Activated T-helper 9 cell treated with anti-CD3 and anti-CD28 coated beads, Interleukin-2, amount 50 U/mL, for 16 hours (primary cell): ENCODE measurements around the gene SKAP1.

Experiments used
- DNase-seq: peaks from one replicate; pipeline ENCODE4 v3.0.0-alpha.2; 2020; ENCODE audit warnings: low read depth

The SKAP1 gene

GRCh38 chr17:48173191-48173984 is 256.6 kb downstream of the SKAP1 start:
- no peak for DNase-seq

- DNase-seq: no peak
These were observed 260.1 kb downstream of the SKAP1 start for GRCh38 chr17:48169926-48170325.

GRCh38 chr17:48163809-48164208 is 266.2 kb downstream of the SKAP1 start:
- no peak for DNase-seq

- no peak for DNase-seq
These were observed 267.0 kb downstream of the SKAP1 start for GRCh38 chr17:48162946-48163506.

GRCh38 chr17:48162306-48162934 is 267.6 kb downstream of the SKAP1 start:
- no peak for DNase-seq

GRCh38 chr17:48161127-48161905 is 268.7 kb downstream of the SKAP1 start:
- no peak for DNase-seq

- DNase-seq: no peak
These were observed 269.6 kb downstream of the SKAP1 start for GRCh38 chr17:48160177-48161081.

- no peak for DNase-seq
These were observed 270.8 kb downstream of the SKAP1 start for GRCh38 chr17:48159232-48159631.

- DNase-seq: no peak
These were observed 274.0 kb downstream of the SKAP1 start for GRCh38 chr17:48155889-48156611.

- DNase-seq: no peak
These were observed 276.2 kb downstream of the SKAP1 start for GRCh38 chr17:48153691-48154358.

GRCh38 chr17:48152289-48152688 is 277.7 kb downstream of the SKAP1 start:
- DNase-seq: no peak

- no peak for DNase-seq
These were observed 278.8 kb downstream of the SKAP1 start for GRCh38 chr17:48151220-48151619.

GRCh38 chr17:48150597-48151001 is 279.4 kb downstream of the SKAP1 start:
- DNase-seq: no peak

GRCh38 chr17:48149787-48150463 is 280.1 kb downstream of the SKAP1 start:
- DNase-seq: no peak

GRCh38 chr17:48148854-48149786 is 280.9 kb downstream of the SKAP1 start:
- no peak for DNase-seq

- DNase-seq: no peak
These were observed 281.8 kb downstream of the SKAP1 start for GRCh38 chr17:48148029-48148770.

- no peak for DNase-seq
These were observed 284.8 kb downstream of the SKAP1 start for GRCh38 chr17:48144976-48145798.
